ENCODE results near the gene UBASH3A. TPM values are rescaled to one million over a fixed set of nuclear protein-coding genes. Genes with fewer than 3 reads are reported as not detected.

Gene UBASH3A
- total and polyA plus RNA-seq, 8 donors: 0.18 to 4.6 (median 0.31) TPM; not detected in 1

GRCh38 chr21:42445311-42445710, 41.6 kb downstream of the UBASH3A start:
- DNase-seq: no peak
- H3K36me3 ChIP-seq: no peaks in the 10 kb centered on the region
- TF ChIP-seq CTCF (IDR thresholded peaks at IDR 0.05) (no peak), POLR2AphosphoS5 (IDR thresholded peaks at IDR 0.05) (no peak), POLR2A (IDR thresholded peaks at IDR 0.05) (no peak), EP300 (IDR thresholded peaks at IDR 0.05) (no peak)

DNA sequence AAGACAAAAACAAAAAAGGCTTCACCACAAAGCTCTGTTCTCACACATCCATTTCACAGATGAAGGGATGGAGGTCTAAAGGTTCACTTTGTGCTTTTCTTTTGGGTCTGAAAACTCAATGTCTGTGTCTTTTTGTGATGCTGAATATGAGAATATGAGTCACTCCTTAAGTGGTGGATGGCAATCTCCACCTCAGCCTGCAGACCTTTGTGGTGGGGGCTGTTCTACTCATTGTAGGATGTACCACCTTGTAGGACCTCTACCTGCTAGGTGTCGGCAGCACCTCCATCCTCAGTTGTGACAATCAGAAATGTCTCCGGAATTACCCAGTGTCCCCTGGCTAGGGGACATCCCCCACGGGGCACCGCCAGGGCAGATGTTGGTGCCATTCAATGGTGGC, 42.8 kb downstream of the UBASH3A start:
- 86 to 93% (median 92%) methylated on average over 1 to 4 of the region's 4 CpGs for WGBS, 5 donors
- Histone ChIP-seq H3K36me3 (no peaks in the 10 kb centered on the region), H3K27me3 (peaks cover 0 to 18% (median 0%) of the 10 kb centered on the region in 3 donors), H3K4me1 (peaks cover 0 to 4% (median 0%) of the 10 kb centered on the region in 4 donors), H3K9me3 (no peaks in the 10 kb centered on the region), H3K27ac (no peak overlapping the region), H3K4me3 (no peak overlapping the region)
- TF ChIP-seq POLR2AphosphoS5 (IDR thresholded peaks at IDR 0.05): no peak
- TF ChIP-seq CTCF (IDR thresholded peaks at IDR 0.05): no peak
- TF ChIP-seq POLR2A (IDR thresholded peaks at IDR 0.05): no peak
- TF ChIP-seq EP300 (IDR thresholded peaks at IDR 0.05): no peak
- no peak for DNase-seq
- intact Hi-C loops (cut with DNase I; ENCODE audit: low total_unique reads): loop anchor here (10.0 kb wide), 3 partner anchors 102 to 292 kb away; no protein-coding TSS in a partner anchor

More at GRCh38 chr21:42445311-42445710, 41.6 kb downstream of the UBASH3A start:
- H3K27ac ChIP-seq: no peak overlapping the region
- 87 to 94% (median 94%) methylated on average over 3 to 7 of the region's 7 CpGs for WGBS, 5 donors
- H3K9me3 ChIP-seq: no peaks in the 10 kb centered on the region
- H3K4me1 ChIP-seq: peaks cover 0 to 2% (median 0%) of the 10 kb centered on the region in 4 donors
- peaks cover 0 to 18% (median 0%) of the 10 kb centered on the region in 3 donors for H3K27me3 ChIP-seq
- intact Hi-C loops (cut with DNase I; ENCODE audit: low total_unique reads): loop anchor here (10.0 kb wide), 3 partner anchors 101 to 291 kb away; no protein-coding TSS in a partner anchor
- H3K4me3 ChIP-seq: no peak overlapping the region

- Histone ChIP-seq H3K27ac (no peak overlapping the region), H3K27me3 (peaks cover 0 to 18% (median 0%) of the 10 kb centered on the region in 3 donors), H3K4me1 (peaks cover 0 to 4% (median 0%) of the 10 kb centered on the region in 4 donors), H3K9me3 (no peaks in the 10 kb centered on the region), H3K36me3 (no peaks in the 10 kb centered on the region), H3K4me3 (no peak overlapping the region)
- intact Hi-C loops (cut with DNase I; ENCODE audit: low total_unique reads): loop anchor here (10.0 kb wide), 3 partner anchors 102 to 292 kb away; no protein-coding TSS in a partner anchor
- no peak for DNase-seq
- TF ChIP-seq POLR2A (IDR thresholded peaks at IDR 0.05) (no peak), POLR2AphosphoS5 (IDR thresholded peaks at IDR 0.05) (no peak), CTCF (IDR thresholded peaks at IDR 0.05) (no peak), EP300 (IDR thresholded peaks at IDR 0.05) (no peak)
- WGBS, 5 donors: 81 to 86% (median 85%) methylated on average over 14 of the region's 14 CpGs
Observed at GRCh38 chr21:42447182-42447581, 43.5 kb downstream of the UBASH3A start.

DNA sequence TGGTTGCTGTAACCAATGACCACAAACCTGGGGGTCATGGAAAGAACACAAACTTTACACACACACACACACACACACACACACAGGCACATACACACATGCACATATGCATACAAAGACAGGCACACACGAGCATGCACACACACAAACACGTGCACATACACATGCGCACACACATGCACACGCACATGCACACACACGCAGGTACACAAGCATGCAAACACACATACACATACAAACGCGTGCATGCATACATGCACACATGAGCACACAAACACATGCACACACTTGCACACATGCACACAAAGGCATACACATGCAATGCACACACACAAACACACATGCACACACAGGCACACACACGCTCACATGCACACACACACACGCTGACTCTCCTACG, 44.0 kb downstream of the UBASH3A start:
- no peak for DNase-seq
- Histone ChIP-seq H3K9me3 (no peaks in the 10 kb centered on the region), H3K4me1 (peaks cover 0 to 4% (median 0%) of the 10 kb centered on the region in 4 donors), H3K36me3 (no peaks in the 10 kb centered on the region), H3K27ac (no peak overlapping the region), H3K4me3 (no peak overlapping the region), H3K27me3 (peaks cover 0 to 18% (median 0%) of the 10 kb centered on the region in 3 donors)
- WGBS, 5 donors: 86 to 93% (median 93%) methylated on average over 9 to 10 of the region's 10 CpGs
- intact Hi-C loops (cut with DNase I; ENCODE audit: low total_unique reads): loop anchor here (10.0 kb wide), 3 partner anchors 103 to 293 kb away; no protein-coding TSS in a partner anchor
- TF ChIP-seq POLR2A (IDR thresholded peaks at IDR 0.05): no peak
- no peak for TF ChIP-seq POLR2AphosphoS5 (IDR thresholded peaks at IDR 0.05)
- TF ChIP-seq EP300 (IDR thresholded peaks at IDR 0.05): no peak
- no peak for TF ChIP-seq CTCF (IDR thresholded peaks at IDR 0.05)
